Right renal pelvis (tissue), 4 donors: ENCODE data around the gene GBP6. TPM values are rescaled to one million over a fixed set of nuclear protein-coding genes. Genes with fewer than 3 reads are reported as not detected.
"Not testable (repeated sequence)": the region's sequence is repeated elsewhere in the genome, so short reads cannot be mapped to it uniquely, and the experiment has no call there.

Experiments
- DNase-seq, 4 donors: peaks; one replicate each; pipeline ENCODE4 v3.0.0-alpha.2; 2013; ENCODE audit warnings: low read depth in 4 of 4, low spot score in 3 of 4, missing footprints in 1 of 4
- polyA plus RNA-seq, 4 donors: library from polyadenylated mRNA; unstranded; fragments of 120-200 nt; gene quantifications; one replicate each; pipeline ENCODE4 v1.2.1, GENCODE V29; 2013; ENCODE audit not compliant: insufficient read length in 4 of 4

Gene GBP6
- polyA plus RNA-seq, 4 donors = 0.08 TPM; not detected in 3

- no peak for DNase-seq
These were observed 3.4 kb downstream of the GBP6 start for GRCh38 chr1:89367221-89367620.

GRCh38 chr1:89369331-89369730, 5.5 kb downstream of the GBP6 start:
- DNase-seq = no peak

- not testable (repeated sequence) for DNase-seq
These were observed 10.0 kb downstream of the GBP6 start for GRCh38 chr1:89373810-89374209.

- no peak for DNase-seq
These were observed 14.1 kb downstream of the GBP6 start for GRCh38 chr1:89378001-89378400.

GRCh38 chr1:89381618-89382017, 17.8 kb downstream of the GBP6 start:
- DNase-seq = no peak

GRCh38 chr1:89382479-89382878, 18.6 kb downstream of the GBP6 start:
- no peak for DNase-seq

GRCh38 chr1:89383185-89383584, 19.3 kb downstream of the GBP6 start:
- DNase-seq = no peak

GRCh38 chr1:89390707-89391106, 26.8 kb downstream of the GBP6 start:
- no peak for DNase-seq

GRCh38 chr1:89391686-89392085, 27.8 kb downstream of the GBP6 start:
- DNase-seq = no peak

- DNase-seq = no peak
These were observed 31.0 kb downstream of the GBP6 start for GRCh38 chr1:89394851-89395250.

GRCh38 chr1:89396902-89397301, 33.0 kb downstream of the GBP6 start:
- DNase-seq = no peak

- DNase-seq = no peak
These were observed 41.5 kb downstream of the GBP6 start for GRCh38 chr1:89405275-89405929.

- peak in 1 of 4 donors; percentile 1 for DNase-seq
These were observed 43.5 kb downstream of the GBP6 start for GRCh38 chr1:89407360-89407759.

- not testable (repeated sequence) for DNase-seq
These were observed 43.9 kb downstream of the GBP6 start for GRCh38 chr1:89407768-89408167.

GRCh38 chr1:89425056-89425455, 61.2 kb downstream of the GBP6 start:
- no peak for DNase-seq

- DNase-seq = no peak
These were observed 65.2 kb downstream of the GBP6 start for GRCh38 chr1:89429062-89429461.

GRCh38 chr1:89429681-89430080, 65.8 kb downstream of the GBP6 start:
- not testable (repeated sequence) for DNase-seq

GRCh38 chr1:89433421-89433820, 69.6 kb downstream of the GBP6 start:
- no peak for DNase-seq

- not testable (repeated sequence) for DNase-seq
These were observed 70.4 kb downstream of the GBP6 start for GRCh38 chr1:89434058-89434780.
